ENCODE measurements around the gene ADGRE3. TPM values are rescaled to one million over a fixed set of nuclear protein-coding genes. Genes with fewer than 3 reads are reported as not detected.

Gene ADGRE3
- total and polyA plus RNA-seq, 2 of the 8 experiments (the other 6 are each of a cell fraction or from before 2014, with no cell fraction given): not detected

GRCh38 chr19:14612657-14613056 is 62.0 kb downstream of the ADGRE3 start:
- TF ChIP-seq SP4 (IDR thresholded peaks at IDR 0.05; ENCODE audit: low read length) (no peak), SRF (IDR thresholded peaks at IDR 0.05; ENCODE audit: low read depth, low read length) (no peak), RNF2 (IDR thresholded peaks at IDR 0.05; ENCODE audit: borderline replicate concordance, low read depth, low read length, missing control alignments, poor library complexity, severe bottlenecking) (no peak), SAP30 (IDR thresholded peaks at IDR 0.05; ENCODE audit: insufficient read depth, insufficient replicate concordance, low read length) (no peak), CEBPB (IDR thresholded peaks at IDR 0.05; ENCODE audit: low read depth, low read length) (no peak), JUN (IDR thresholded peaks at IDR 0.05; ENCODE audit: low read depth, low read length) (no peak), MAX (IDR thresholded peaks at IDR 0.05) (no peak)
- TF ChIP-seq, protein P1, sequence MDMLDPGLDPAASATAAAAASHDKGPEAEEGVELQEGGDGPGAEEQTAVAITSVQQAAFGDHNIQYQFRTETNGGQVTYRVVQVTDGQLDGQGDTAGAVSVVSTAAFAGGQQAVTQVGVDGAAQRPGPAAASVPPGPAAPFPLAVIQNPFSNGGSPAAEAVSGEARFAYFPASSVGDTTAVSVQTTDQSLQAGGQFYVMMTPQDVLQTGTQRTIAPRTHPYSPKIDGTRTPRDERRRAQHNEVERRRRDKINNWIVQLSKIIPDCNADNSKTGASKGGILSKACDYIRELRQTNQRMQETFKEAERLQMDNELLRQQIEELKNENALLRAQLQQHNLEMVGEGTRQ (IDR thresholded peaks at IDR 0.05; ENCODE audit: low read length): no peak
- Histone ChIP-seq H3K27me3 (replicated peaks in 1 of 4; ENCODE audit: control insufficient read depth in 3 of 4, extremely low read depth in 1 of 4, insufficient read depth in 3 of 4, low read length in 3 of 4) (no peaks in the 10 kb centered on the region), H2BK20ac (ENCODE audit: low read length) (no peak overlapping the region), H2BK120ac (replicated peaks; ENCODE audit: low read depth, low read length) (no peak overlapping the region), H4K8ac (ENCODE audit: extremely low read depth, insufficient read depth, low read length) (no peak overlapping the region), H3K23ac (ENCODE audit: insufficient read length) (no peak overlapping the region), H3K4ac (replicated peaks; ENCODE audit: insufficient read length, low read depth, low read length) (no peak overlapping the region), H2BK5ac (ENCODE audit: low read depth, low read length) (no peak overlapping the region), H3K79me1 (ENCODE audit: low read depth, low read length) (no peaks in the 10 kb centered on the region), H2BK15ac (ENCODE audit: low read length) (no peak overlapping the region), H3K18ac (ENCODE audit: extremely low read depth, low read length) (no peak overlapping the region), H3K56ac (replicated peaks; ENCODE audit: insufficient read length, low read depth, low read length) (no peak overlapping the region), H3K4me2 (ENCODE audit: insufficient read depth in 1 of 2, low read depth in 2 of 2, low read length in 2 of 2) (no peak overlapping the region), H3K4me3 (ENCODE audit: extremely low read depth in 1 of 4, insufficient read depth in 2 of 4, low read depth in 3 of 4, low read length in 4 of 4) (no peak overlapping the region), H4K5ac (ENCODE audit: insufficient read length, low read depth, low read length) (no peak overlapping the region), H3K9me3 (ENCODE audit: insufficient read depth in 2 of 2, low read depth in 1 of 2, low read length in 1 of 2) (peaks cover 44 to 60% of the 10 kb centered on the region in 2 experiments), H4K91ac (replicated peaks; ENCODE audit: insufficient read length, low read length) (no peak overlapping the region), H3K36me3 (ENCODE audit: control insufficient read depth in 2 of 4, insufficient read depth in 4 of 4, low read length in 3 of 4) (no peaks in the 10 kb centered on the region), H3K4me1 (replicated peaks in 1 of 4; ENCODE audit: control insufficient read depth in 3 of 4, insufficient read depth in 4 of 4, low read length in 3 of 4) (no peaks in the 10 kb centered on the region), H4K20me1 (replicated peaks in 1 of 2; ENCODE audit: control insufficient read depth in 1 of 2, insufficient read depth in 2 of 2, low read length in 2 of 2) (no peaks in the 10 kb centered on the region), H3K9ac (replicated peaks in 1 of 4; ENCODE audit: extremely low read depth in 1 of 4, low read depth in 3 of 4, low read length in 3 of 4) (no peak overlapping the region), H3K79me2 (ENCODE audit: control insufficient read depth in 1 of 2, insufficient read depth in 2 of 2, low read length in 2 of 2) (no peaks in the 10 kb centered on the region), H2BK12ac (ENCODE audit: low read depth, low read length) (no peak overlapping the region), H2AK5ac (ENCODE audit: low read depth, low read length) (no peak overlapping the region), H2AFZ (ENCODE audit: low read length) (no peak overlapping the region), H3K27ac (ENCODE audit: low read depth, low read length) (no peak overlapping the region), H3K14ac (ENCODE audit: insufficient read length) (no peak overlapping the region), H3K23me2 (ENCODE audit: low read depth, low read length) (no peaks in the 10 kb centered on the region)
- CTCF ChIA-PET (ENCODE audit: partially characterized antibody): interaction anchor here (1.6 kb wide), 1 partner anchor 70 kb away, joined by 3 read pairs; no protein-coding TSS in a partner anchor
- no peak for DNase-seq (ENCODE audit: low read depth in 1 of 2, low spot score in 2 of 2)
- 88% methylated on average over 4 of the region's 4 CpGs; no CpG with 5 or more reads in 1 of the 2 experiments for WGBS, 2 experiments (ENCODE audit: extremely low coverage in 1 of 2, insufficient coverage in 1 of 2, insufficient read length in 1 of 2, insufficient replicate concordance in 2 of 2, low coverage in 1 of 2, low lambda C conversion rate in 2 of 2, missing lambda C conversion rate in 1 of 2)
- POLR2A ChIA-PET (ENCODE audit: partially characterized antibody): no interaction called here
- FAIRE-seq: no peak
